Measurements from ENCODE around the gene TTC36. TPM values are rescaled to one million over a fixed set of nuclear protein-coding genes. Genes with fewer than 3 reads are reported as not detected.

TTC36 gene
- total and polyA plus RNA-seq, 8 donors: 0.58 to 56.8 (median 2.0) TPM; not detected in 5

- no peak for TF ChIP-seq EP300 (IDR thresholded peaks at IDR 0.05)
- 88 to 98% (median 93%) methylated on average over 5 of the region's 5 CpGs for WGBS, 5 donors
- Histone ChIP-seq H3K9me3 (no peaks in the 10 kb centered on the region), H3K27me3 (no peaks in the 10 kb centered on the region), H3K36me3 (peaks cover 0 to 36% (median 23%) of the 10 kb centered on the region in 4 donors), H3K27ac (no peak overlapping the region), H3K4me1 (peaks cover 0 to 10% (median 7%) of the 10 kb centered on the region in 4 donors), H3K4me3 (no peak overlapping the region)
- no peak for DNase-seq
- intact Hi-C loops (cut with DNase I; ENCODE audit: low total_unique reads): no loop called here
Measured at GRCh38 chr11:118536726-118537125, 9.5 kb downstream of the TTC36 start.

- Histone ChIP-seq H3K9me3 (no peaks in the 10 kb centered on the region), H3K4me1 (peaks cover 0 to 3% (median under 1%) of the 10 kb centered on the region in 4 donors), H3K27me3 (no peaks in the 10 kb centered on the region), H3K27ac (no peak overlapping the region), H3K36me3 (peaks cover 0 to 44% (median 30%) of the 10 kb centered on the region in 4 donors), H3K4me3 (no peak overlapping the region)
- DNase-seq: no peak
- TF ChIP-seq EP300 (IDR thresholded peaks at IDR 0.05) (no peak), POLR2A (IDR thresholded peaks at IDR 0.05) (no peak), CTCF (IDR thresholded peaks at IDR 0.05) (no peak), POLR2AphosphoS5 (IDR thresholded peaks at IDR 0.05) (no peak)
- 84 to 93% (median 88%) methylated on average over 6 of the region's 6 CpGs for WGBS, 5 donors
- intact Hi-C loops (cut with DNase I; ENCODE audit: low total_unique reads): no loop called here
Measured at GRCh38 chr11:118537409-118537980, 10.2 kb downstream of the TTC36 start.

GRCh38 chr11:118544010-118544646, 16.9 kb downstream of the TTC36 start:
- intact Hi-C loops (cut with DNase I; ENCODE audit: low total_unique reads): no loop called here
- 94 to 97% (median 94%) methylated on average over 8 of the region's 8 CpGs for WGBS, 5 donors
- H3K36me3 ChIP-seq: peaks cover 0 to 59% (median 53%) of the 10 kb centered on the region in 4 donors
- no peak for DNase-seq
- no peak overlapping the region for H3K27ac ChIP-seq
- no peak for TF ChIP-seq CTCF (IDR thresholded peaks at IDR 0.05)
- TF ChIP-seq POLR2A (IDR thresholded peaks at IDR 0.05): no peak
- no peak for TF ChIP-seq EP300 (IDR thresholded peaks at IDR 0.05)
- TF ChIP-seq POLR2AphosphoS5 (IDR thresholded peaks at IDR 0.05): no peak
- H3K9me3 ChIP-seq: no peaks in the 10 kb centered on the region
- H3K4me1 ChIP-seq: peaks cover 0 to 6% (median 0%) of the 10 kb centered on the region in 4 donors
- H3K4me3 ChIP-seq: no peak overlapping the region
- no peaks in the 10 kb centered on the region for H3K27me3 ChIP-seq

GRCh38 chr11:118544647-118545010, 17.4 kb downstream of the TTC36 start:
- Histone ChIP-seq H3K4me1 (peaks cover 0 to 6% (median 0%) of the 10 kb centered on the region in 4 donors), H3K36me3 (peaks cover 0 to 63% (median 54%) of the 10 kb centered on the region in 4 donors), H3K27me3 (no peaks in the 10 kb centered on the region), H3K4me3 (no peak overlapping the region), H3K27ac (no peak overlapping the region), H3K9me3 (no peaks in the 10 kb centered on the region)
- TF ChIP-seq CTCF (IDR thresholded peaks at IDR 0.05) (no peak), POLR2AphosphoS5 (IDR thresholded peaks at IDR 0.05) (no peak), POLR2A (IDR thresholded peaks at IDR 0.05) (no peak), EP300 (IDR thresholded peaks at IDR 0.05) (no peak)
- no peak for DNase-seq
- 62 to 79% (median 78%) methylated on average over 3 of the region's 3 CpGs for WGBS, 5 donors
- intact Hi-C loops (cut with DNase I; ENCODE audit: low total_unique reads): no loop called here

- Histone ChIP-seq H3K9me3 (no peaks in the 10 kb centered on the region), H3K36me3 (peaks cover 0 to 68% (median 58%) of the 10 kb centered on the region in 4 donors), H3K4me3 (no peak overlapping the region), H3K27me3 (no peaks in the 10 kb centered on the region), H3K4me1 (peaks cover 0 to 6% (median 0%) of the 10 kb centered on the region in 4 donors), H3K27ac (no peak overlapping the region)
- TF ChIP-seq POLR2A (IDR thresholded peaks at IDR 0.05) (no peak), EP300 (IDR thresholded peaks at IDR 0.05) (no peak), POLR2AphosphoS5 (IDR thresholded peaks at IDR 0.05) (no peak), CTCF (IDR thresholded peaks at IDR 0.05) (no peak)
- DNase-seq: no peak
- intact Hi-C loops (cut with DNase I; ENCODE audit: low total_unique reads): no loop called here
- WGBS, 5 donors: 64 to 88% (median 84%) methylated on average over 5 of the region's 5 CpGs
Measured at GRCh38 chr11:118545533-118545932, 18.3 kb downstream of the TTC36 start.

Data from stomach (tissue), 9 donors.